GM19324 (cell line): Measurements from ENCODE around the gene PARVG.

Experiments used
- ATAC-seq: cut with Tn5 transposase; IDR thresholded peaks from one replicate; pipeline ENCODE4 v1.9.1; 2021; ENCODE audit warnings: mild to moderate bottlenecking, moderate library complexity; ENCODE audit not compliant: unreplicated experiment, low FRiP score

The PARVG gene

GRCh38 chr22:44192816-44193534, 12.2 kb downstream of the PARVG start:
- no peak for ATAC-seq

GRCh38 chr22:44193535-44193891, 12.8 kb downstream of the PARVG start:
- ATAC-seq = no peak

GRCh38 chr22:44194569-44194968, 13.8 kb downstream of the PARVG start:
- ATAC-seq = no peak

- no peak for ATAC-seq
These were observed 14.6 kb downstream of the PARVG start for GRCh38 chr22:44195189-44195871.

GRCh38 chr22:44196241-44196640, 15.5 kb downstream of the PARVG start:
- no peak for ATAC-seq

- ATAC-seq = no peak
These were observed 16.0 kb downstream of the PARVG start for GRCh38 chr22:44196731-44197131.

GRCh38 chr22:44197271-44197670, 16.5 kb downstream of the PARVG start:
- no peak for ATAC-seq

GRCh38 chr22:44199164-44199563, 18.4 kb downstream of the PARVG start:
- no peak for ATAC-seq

- ATAC-seq = no peak
These were observed 19.1 kb downstream of the PARVG start for GRCh38 chr22:44199866-44200265.

GRCh38 chr22:44200451-44200850, 19.7 kb downstream of the PARVG start:
- ATAC-seq = no peak

- no peak for ATAC-seq
These were observed 20.3 kb downstream of the PARVG start for GRCh38 chr22:44200855-44201550.

- ATAC-seq = no peak
These were observed 20.9 kb downstream of the PARVG start for GRCh38 chr22:44201665-44202064.

- no peak for ATAC-seq
These were observed 21.6 kb downstream of the PARVG start for GRCh38 chr22:44202261-44202789.

- ATAC-seq = no peak
These were observed 22.5 kb downstream of the PARVG start for GRCh38 chr22:44203203-44203602.

GRCh38 chr22:44204739-44205515, 24.2 kb downstream of the PARVG start:
- no peak for ATAC-seq

GRCh38 chr22:44205516-44206329, 25.0 kb downstream of the PARVG start:
- no peak for ATAC-seq

- ATAC-seq = no peak
These were observed 25.6 kb downstream of the PARVG start for GRCh38 chr22:44206330-44206645.

GRCh38 chr22:44206696-44207095, 26.0 kb downstream of the PARVG start:
- no peak for ATAC-seq

GRCh38 chr22:44207173-44207980, 26.7 kb downstream of the PARVG start:
- no peak for ATAC-seq
